Measurements from ENCODE around the gene STXBP3.

The STXBP3 gene

GRCh38 chr1:108811611-108812010 lies 65.1 kb downstream of the STXBP3 start:
- DNase-seq: no peak

DNA sequence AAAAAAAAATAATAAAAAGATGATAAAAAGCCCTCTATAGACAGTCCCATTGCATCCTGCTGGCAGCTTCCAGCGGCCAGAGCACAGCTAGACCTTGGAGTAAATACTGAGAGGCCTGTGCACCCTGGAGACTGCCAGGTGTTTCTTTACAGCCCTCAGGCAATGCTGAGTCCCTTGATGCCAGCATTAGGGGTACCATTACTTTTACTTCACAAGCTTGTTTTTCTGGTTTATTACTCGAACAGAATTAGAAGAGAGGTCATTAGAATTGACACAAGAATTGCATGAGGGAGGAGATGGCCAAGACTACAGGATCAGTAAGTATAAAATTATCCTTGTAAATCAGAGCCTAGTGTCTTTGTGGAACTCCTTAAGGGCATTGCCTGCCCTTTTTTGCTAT lies 66.9 kb downstream of the STXBP3 start:
- peak; percentile 59 for DNase-seq

DNA sequence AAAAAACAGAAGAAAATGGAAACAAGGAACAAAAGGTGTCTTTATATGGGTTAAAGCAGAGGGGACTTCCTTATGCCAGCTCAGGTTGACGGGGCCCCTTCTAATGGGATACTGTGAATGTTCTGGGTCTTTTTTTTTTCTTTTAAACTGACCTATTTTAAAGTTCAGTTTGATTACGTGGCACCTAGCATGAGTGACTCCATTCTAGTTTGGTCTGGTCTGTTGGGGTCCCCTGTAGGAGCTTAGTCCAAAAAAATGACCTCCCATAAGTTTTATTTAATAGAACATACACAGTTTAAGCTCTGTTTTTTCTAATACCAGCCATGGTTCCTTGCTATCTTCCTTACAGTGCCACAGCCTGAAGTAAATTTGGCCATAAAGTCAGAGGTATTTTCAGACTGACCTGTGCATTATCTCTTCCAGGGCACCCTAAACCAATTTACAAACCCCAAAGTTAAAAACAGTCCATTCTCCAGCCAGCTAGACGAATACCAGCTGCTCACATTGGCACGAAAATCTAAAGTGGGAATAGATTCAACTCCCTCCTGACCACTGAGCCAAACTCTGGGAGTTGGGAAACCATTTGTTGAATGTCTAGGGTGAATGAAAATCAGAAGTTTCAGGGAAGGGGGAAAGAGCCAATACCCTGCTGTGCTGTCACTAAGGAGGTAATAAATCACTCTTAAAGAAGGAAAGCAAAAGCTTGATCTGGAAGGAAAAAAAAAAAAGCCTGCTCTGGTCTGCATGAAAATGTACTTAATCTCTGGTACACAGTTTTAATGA lies 68.1 kb downstream of the STXBP3 start:
- peak; percentile 54 for DNase-seq

GRCh38 chr1:108815566-108815965 lies 69.1 kb downstream of the STXBP3 start:
- peak; percentile 24 for DNase-seq

DNA sequence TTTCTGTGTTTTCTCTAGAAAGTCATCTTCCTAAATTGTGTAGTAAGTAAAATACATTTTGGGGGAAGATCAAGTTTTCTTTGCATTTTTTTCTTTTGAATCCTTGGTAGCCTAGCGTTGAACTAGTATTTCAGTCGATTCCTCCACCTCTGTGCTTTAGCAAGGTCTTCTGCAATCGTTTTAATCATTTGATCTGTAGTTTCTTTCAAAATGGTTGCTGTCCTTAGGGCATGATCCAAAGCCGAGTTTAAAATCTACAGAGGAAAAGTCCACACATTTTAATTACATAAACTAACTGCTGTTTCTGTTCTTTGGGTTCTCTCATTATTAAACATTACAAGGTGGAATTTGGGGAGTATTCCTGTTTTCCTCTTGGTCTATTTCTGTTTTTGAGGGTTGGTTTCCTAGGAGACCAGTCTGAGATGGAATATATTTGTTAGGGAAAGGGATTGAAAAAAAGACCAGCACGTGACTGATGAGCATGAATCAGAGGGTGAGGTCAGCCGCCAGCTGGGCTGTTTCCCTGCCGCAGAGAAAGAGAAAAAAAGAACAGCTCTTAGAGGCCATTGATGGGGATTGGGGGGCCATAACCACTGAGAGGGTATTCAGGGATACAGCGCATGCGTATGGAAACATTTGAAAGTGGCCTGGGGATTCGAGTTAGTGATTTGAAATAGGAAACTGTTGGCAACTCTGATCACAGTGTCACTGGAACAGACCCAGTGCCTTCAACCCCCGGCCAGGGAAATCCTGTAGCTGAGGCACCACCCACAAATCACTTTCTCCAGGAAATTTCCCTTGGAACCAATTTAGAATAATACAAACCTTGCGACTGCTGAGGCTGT lies 69.8 kb downstream of the STXBP3 start:
- peak; percentile 95 for DNase-seq

DNA sequence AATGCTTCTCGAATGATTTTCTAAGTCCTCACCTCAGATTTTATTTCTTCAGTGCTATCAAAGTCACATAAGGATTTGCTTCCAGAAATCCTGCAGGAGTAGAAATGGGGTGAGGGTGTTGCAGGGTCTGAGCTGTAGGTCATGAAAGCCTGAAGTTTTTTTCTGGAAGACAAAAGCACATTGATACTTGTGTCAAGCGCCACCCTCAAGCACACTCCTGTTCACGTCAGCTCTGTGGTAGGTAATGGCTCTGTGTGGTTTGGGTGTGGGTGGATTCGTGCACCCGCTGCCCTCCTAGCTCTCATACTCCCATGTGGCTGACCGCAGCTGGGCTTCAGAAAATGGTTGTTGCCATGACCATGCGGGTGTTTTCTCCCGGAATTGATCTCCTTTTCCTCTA lies 70.5 kb downstream of the STXBP3 start:
- peak; percentile 69 for DNase-seq

DNA sequence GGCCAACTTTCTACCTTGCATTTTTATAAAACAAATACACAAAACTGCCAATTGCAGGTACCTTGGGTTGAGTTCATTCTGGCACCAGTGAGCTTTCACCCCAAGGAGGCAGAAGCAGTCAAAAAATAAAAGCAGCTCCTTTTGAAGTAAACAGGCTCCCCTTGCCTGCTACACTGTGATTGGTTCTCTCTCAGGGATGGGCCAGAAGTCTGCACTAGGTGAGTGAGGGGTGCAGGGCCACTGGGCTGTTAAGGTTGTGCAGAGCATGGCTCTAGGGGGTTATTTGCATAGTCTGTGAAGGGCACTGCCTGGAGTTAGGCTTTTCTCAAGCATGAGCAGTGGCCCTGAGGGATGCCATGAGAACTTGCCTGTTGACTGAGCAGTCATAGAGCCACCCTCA lies 71.3 kb downstream of the STXBP3 start:
- DNase-seq: no peak

DNA sequence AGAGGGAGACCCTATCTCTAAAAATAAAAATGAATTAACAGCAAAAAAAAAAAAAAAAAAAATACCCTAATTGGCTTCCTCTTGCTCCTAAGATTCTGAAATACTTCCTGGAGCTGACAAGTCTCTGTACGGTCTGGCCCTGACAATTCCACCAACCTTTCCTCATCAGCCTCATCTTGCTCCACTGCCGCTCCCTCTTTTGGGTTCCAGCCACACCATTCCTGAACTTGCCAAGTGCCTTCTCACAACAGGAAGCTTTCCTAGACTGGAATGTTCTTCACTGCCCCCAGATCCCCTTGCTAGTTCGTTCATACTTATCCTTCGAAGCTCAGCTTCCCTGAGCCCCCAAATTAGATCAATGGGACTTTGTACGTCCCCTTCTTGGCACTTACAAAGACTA lies 73.4 kb downstream of the STXBP3 start:
- DNase-seq: no peak

DNA sequence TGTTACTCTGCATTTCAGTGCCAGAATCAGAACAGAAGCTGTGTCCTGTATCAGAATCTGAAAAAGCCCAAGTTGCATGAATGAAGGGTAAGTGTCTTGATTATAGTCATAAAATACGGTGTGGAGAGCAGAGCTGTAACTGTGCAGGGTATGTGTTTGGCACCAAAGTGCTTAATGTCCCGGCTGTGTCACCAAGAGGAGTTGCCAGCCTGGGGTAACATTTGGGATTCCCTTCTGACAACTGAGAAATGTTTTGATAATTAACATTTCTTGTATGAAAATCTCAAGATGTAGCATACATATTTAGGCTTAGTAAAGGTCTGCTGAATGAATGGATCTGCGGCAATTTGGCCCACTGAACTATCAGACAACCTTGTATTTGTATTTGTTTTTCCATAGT lies 77.2 kb downstream of the STXBP3 start:
- DNase-seq: no peak

GRCh38 chr1:108824051-108824450 lies 77.6 kb downstream of the STXBP3 start:
- DNase-seq: no peak

GRCh38 chr1:108826081-108826635 lies 79.7 kb downstream of the STXBP3 start:
- DNase-seq: no peak

- peak; percentile 75 for DNase-seq
These were observed 81.8 kb downstream of the STXBP3 start for GRCh38 chr1:108828074-108828961.

DNA sequence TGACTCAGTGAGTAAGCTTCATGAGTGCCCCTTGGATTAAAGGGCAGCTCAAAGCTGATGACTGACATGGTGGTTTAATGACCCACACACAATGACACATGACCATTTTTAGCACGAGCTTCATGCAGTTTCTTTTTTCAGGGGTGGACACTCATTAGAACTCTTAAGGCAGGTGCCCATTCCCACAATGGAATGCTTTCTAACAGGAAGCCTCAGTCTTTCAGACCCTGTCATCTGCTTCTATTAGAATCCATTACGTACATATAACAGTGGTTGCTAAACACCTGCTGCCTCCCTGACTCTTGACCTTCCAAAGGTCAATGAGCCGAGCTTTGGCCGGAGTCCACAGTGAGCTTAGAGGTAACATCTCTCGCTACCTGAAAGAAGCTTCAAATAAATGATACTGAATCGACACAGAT lies 83.0 kb downstream of the STXBP3 start:
- peak; percentile 60 for DNase-seq

DNA sequence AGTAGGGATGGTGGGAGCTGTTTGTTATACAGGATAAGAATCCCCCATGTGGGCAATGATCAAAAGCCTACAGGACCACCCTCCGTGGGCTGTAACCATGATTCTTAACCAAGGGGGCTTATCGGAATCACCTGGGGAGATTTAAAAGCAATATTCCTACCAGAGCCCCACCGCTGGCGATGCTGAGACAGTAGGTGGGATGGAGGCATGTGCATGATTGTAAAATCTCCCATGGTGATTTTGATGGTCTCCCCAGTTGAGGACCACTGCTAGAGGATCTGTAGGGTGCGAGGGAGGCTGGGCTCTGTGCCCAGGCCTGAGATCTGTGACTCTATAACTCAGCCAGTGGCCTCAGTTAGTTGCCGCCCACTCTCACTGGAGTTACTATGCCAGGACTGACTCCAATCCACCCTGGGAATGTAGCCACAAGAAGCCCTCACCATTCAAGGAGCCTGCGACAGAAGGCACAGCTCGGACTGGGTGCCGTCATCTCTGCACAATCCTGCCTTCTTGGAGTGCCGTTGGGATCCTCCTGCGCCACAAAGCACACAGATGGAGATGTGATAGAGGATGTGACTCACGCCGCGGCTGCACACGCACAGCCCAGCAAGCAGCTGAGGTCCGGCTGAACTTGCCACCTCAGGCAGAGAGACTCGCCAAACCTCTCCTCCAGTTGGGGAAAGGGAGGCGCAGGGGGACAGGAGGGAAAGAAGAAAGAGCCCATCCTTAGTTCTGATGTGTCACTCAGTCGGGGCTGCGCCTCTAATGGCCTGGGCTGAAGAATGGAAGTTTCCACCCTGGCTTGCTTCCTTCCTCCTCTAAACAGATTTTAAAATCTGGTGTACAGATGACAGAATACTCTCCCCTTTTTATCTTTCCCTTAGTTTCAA lies 83.9 kb downstream of the STXBP3 start:
- DNase-seq: peak; percentile 98

- peak; percentile 94 for DNase-seq
These were observed 84.8 kb downstream of the STXBP3 start for GRCh38 chr1:108831225-108831624.

DNA sequence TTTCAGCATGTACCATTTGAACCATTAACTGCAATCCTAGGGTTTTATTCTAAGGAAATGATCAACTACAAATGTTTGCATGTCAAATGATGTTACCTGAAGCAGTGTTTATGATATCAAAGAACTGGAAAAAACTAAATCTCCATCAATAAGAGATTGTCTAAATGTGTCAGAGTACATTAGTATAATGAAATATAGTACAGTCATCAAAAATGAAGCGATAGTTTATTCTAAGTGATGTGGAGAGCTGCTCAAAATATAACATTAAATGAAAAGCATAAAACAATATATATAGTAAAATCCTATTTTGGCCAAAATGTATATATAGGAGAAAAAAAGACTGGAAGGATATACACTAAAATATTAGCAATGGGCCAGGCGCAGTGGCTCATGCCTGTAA lies 86.5 kb downstream of the STXBP3 start:
- no peak for DNase-seq

GRCh38 chr1:108841703-108842102 lies 95.2 kb downstream of the STXBP3 start:
- DNase-seq: peak; percentile 35

DNA sequence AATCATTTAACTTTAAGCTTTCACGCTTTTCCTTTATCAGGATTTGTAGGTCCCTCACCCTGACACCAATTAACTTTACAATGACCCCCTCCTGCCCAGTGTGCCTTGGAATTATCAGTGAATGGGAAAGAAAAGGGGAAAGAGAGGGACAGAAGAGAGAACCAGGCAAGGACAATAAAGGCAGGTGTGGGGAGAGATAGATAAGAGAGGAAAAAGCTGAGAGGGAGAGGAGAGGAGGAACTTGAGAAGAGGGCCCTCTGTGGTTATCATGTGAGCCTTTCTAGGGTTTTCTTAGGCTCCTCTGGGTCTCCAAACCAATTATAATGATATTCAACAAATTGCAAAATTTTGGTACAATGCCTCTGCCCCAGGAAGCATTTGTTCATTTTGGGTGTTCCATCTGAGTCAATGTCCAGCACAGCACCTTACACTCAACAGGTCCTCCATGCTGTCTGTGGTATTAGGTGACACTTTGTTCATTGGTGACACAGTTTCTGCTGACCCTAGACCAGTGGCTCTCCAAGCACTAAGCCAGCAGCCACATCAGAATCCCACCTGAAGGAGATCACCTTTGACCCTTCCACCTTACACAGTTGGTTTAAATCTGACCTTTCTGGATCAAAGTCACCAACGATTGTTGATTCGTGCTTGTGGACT lies 96.2 kb downstream of the STXBP3 start:
- no peak for DNase-seq

- DNase-seq: no peak
These were observed 97.1 kb downstream of the STXBP3 start for GRCh38 chr1:108843390-108844137.

DNA sequence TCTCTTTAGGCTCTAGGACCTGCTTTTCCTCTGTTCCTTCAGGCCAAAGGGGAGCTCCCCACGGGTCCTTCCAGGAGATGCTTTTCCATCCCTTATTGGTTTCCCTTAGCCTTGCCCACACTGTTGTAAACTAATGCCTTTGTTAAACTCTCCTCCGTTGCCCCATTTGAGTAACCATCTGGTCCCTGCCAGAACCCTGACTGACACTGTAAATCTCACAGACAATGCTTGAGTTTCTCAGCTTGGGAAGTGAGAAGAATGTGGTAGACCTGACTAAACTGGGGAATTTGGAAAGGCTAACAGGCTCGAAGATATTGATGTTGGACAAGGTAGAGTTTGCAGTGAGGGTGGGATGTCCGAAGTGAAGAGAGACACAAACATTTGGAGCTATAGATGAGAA lies 99.0 kb downstream of the STXBP3 start:
- DNase-seq: no peak
